ENCODE measurements around the gene TANK.

- TF ChIP-seq CTCF (IDR thresholded peaks at IDR 0.05) (no peak), POLR2A (IDR thresholded peaks at IDR 0.05) (no peak), EP300 (IDR thresholded peaks at IDR 0.05) (no peak)
Measured at GRCh38 chr2:161121622-161122021, 38.6 kb upstream of the TANK start.

Measured in stomach (tissue), 4 donors.